Activated CD8-positive, alpha-beta memory T cell treated with anti-CD3 and anti-CD28 coated beads, Interleukin-2, amount 10 ng/mL, durations not matched to agents 7 days and 5 days (primary cell): ENCODE data around the gene AGAP2. TPM values are rescaled to one million over a fixed set of nuclear protein-coding genes. Genes with fewer than 3 reads are reported as not detected.
A peak's percentile ranks its signal among the peaks of the same experiment; 100 is the strongest.
"Not testable (repeated sequence)": the region's sequence is repeated elsewhere in the genome, so short reads cannot be mapped to it uniquely, and the experiment has no call there.

Experiments used
- ATAC-seq: fragments of 150-1000 bp; cut with Tn5 transposase; one replicate; pipeline ENCODE4 v1.10.0; 2021; ENCODE audit warnings: moderate library complexity
- CTCF ChIA-PET: fragments of 350-600 bp; sonication (Branson Sonifier 250); formaldehyde crosslinking; loops from one replicate; lab custom pipeline; 2021; ENCODE audit warnings: antibody characterized with exemption; lab: Charles Lee
- DNase-seq: peaks from one replicate; pipeline ENCODE4 v3.0.0-alpha.2; 2020
- H3K27ac Mint-ChIP-seq: one replicate; pipeline ENCODE4 v1.8.0; 2021; ENCODE audit warnings: mild to moderate bottlenecking, mixed read lengths
- H3K27me3 Mint-ChIP-seq: one replicate; pipeline ENCODE4 v1.8.0; 2021; ENCODE audit warnings: mixed read lengths
- H3K36me3 Mint-ChIP-seq: one replicate; pipeline ENCODE4 v1.8.0; 2021; ENCODE audit warnings: mild to moderate bottlenecking, mixed read lengths
- H3K4me1 Mint-ChIP-seq: one replicate; pipeline ENCODE4 v1.8.0; 2021; ENCODE audit warnings: mixed read lengths
- H3K4me3 Mint-ChIP-seq: one replicate; pipeline ENCODE4 v1.8.0; 2021; ENCODE audit warnings: mild to moderate bottlenecking, moderate library complexity, mixed read lengths
- H3K9me3 Mint-ChIP-seq: one replicate; pipeline ENCODE4 v1.8.0; 2022; ENCODE audit warnings: low read depth, mixed read lengths
- total RNA-seq, 2 experiments: library from RNA; stranded (reverse); gene quantifications; one replicate each; pipeline ENCODE4 v1.2.3, GENCODE V29; 2021

Gene AGAP2
- total RNA-seq, 2 experiments from 2014 or later, result 70.7 to 72.7 TPM

GRCh38 chr12:57729321-57729844 lies 9.2 kb downstream of the AGAP2 start:
- H3K4me3 Mint-ChIP-seq, result no peak overlapping the region
- H3K4me1 Mint-ChIP-seq, result peaks cover 2% of the 10 kb centered on the region
- H3K27me3 Mint-ChIP-seq, result no peaks in the 10 kb centered on the region
- CTCF ChIA-PET, result no interaction called here
- DNase-seq (peak; percentile 37), ATAC-seq (no peak)
- no peak overlapping the region for H3K27ac Mint-ChIP-seq
- no peaks in the 10 kb centered on the region for H3K9me3 Mint-ChIP-seq
- H3K36me3 Mint-ChIP-seq, result peaks cover 57% of the 10 kb centered on the region

GRCh38 chr12:57727758-57728395 lies 10.7 kb downstream of the AGAP2 start:
- peaks cover 2% of the 10 kb centered on the region for H3K4me1 Mint-ChIP-seq
- CTCF ChIA-PET, result no interaction called here
- peak; percentile 31 for DNase-seq

GRCh38 chr12:57726884-57727757 lies 11.4 kb downstream of the AGAP2 start:
- H3K36me3 Mint-ChIP-seq, result peaks cover 47% of the 10 kb centered on the region
- H3K9me3 Mint-ChIP-seq, result no peaks in the 10 kb centered on the region
- no peak overlapping the region for H3K27ac Mint-ChIP-seq
- ATAC-seq (no peak), DNase-seq (peak; percentile 39)
- no peaks in the 10 kb centered on the region for H3K27me3 Mint-ChIP-seq
- H3K4me3 Mint-ChIP-seq, result no peak overlapping the region
- peaks cover 2% of the 10 kb centered on the region for H3K4me1 Mint-ChIP-seq
- CTCF ChIA-PET, result interaction anchor here (1.1 kb wide), 1 partner anchor 38 kb away, joined by 3 read pairs; no protein-coding TSS in a partner anchor

More at GRCh38 chr12:57727758-57728395, 10.7 kb downstream of the AGAP2 start:
- Mint-ChIP-seq H3K27me3 (no peaks in the 10 kb centered on the region), H3K4me3 (no peak overlapping the region), H3K36me3 (peaks cover 49% of the 10 kb centered on the region), H3K9me3 (no peaks in the 10 kb centered on the region), H3K27ac (peak overlapping the region; percentile 57)
- no peak for ATAC-seq

- H3K4me1 Mint-ChIP-seq, result peaks cover 2% of the 10 kb centered on the region
- no peaks in the 10 kb centered on the region for H3K27me3 Mint-ChIP-seq
- H3K9me3 Mint-ChIP-seq, result no peaks in the 10 kb centered on the region
- peak overlapping the region; percentile 28 for H3K4me3 Mint-ChIP-seq
- CTCF ChIA-PET, result interaction anchor here (1.0 to 2.0 kb wide), 4 partner anchors 14 to 38 kb away, joined by 3 to 6 read pairs (median 4); no protein-coding TSS in a partner anchor
- DNase-seq (peak; percentile 46), ATAC-seq (peak; percentile 50)
- H3K36me3 Mint-ChIP-seq, result peaks cover 42% of the 10 kb centered on the region
- peak overlapping the region; percentile 15 for H3K27ac Mint-ChIP-seq
Observed at GRCh38 chr12:57726151-57726883, 12.2 kb downstream of the AGAP2 start.

GRCh38 chr12:57725851-57726150 lies 12.7 kb downstream of the AGAP2 start:
- H3K9me3 Mint-ChIP-seq, result no peaks in the 10 kb centered on the region
- ATAC-seq, result no peak
- CTCF ChIA-PET, result interaction anchor here (1.0 to 2.0 kb wide), 3 partner anchors 15 to 31 kb away, joined by 3 to 6 read pairs (median 4); no protein-coding TSS in a partner anchor
- H3K27ac Mint-ChIP-seq, result no peak overlapping the region
- no peaks in the 10 kb centered on the region for H3K27me3 Mint-ChIP-seq
- no peak overlapping the region for H3K4me3 Mint-ChIP-seq
- no peak for DNase-seq
- H3K36me3 Mint-ChIP-seq, result peaks cover 38% of the 10 kb centered on the region
- H3K4me1 Mint-ChIP-seq, result peaks cover 2% of the 10 kb centered on the region

- Mint-ChIP-seq H3K27me3 (no peaks in the 10 kb centered on the region), H3K27ac (peak overlapping the region; percentile 65), H3K4me1 (peaks cover 2% of the 10 kb centered on the region), H3K9me3 (no peaks in the 10 kb centered on the region), H3K36me3 (peaks cover 34% of the 10 kb centered on the region), H3K4me3 (no peak overlapping the region)
- DNase-seq, result peak; percentile 35
- CTCF ChIA-PET, result interaction anchor here (1.0 to 2.0 kb wide), 3 partner anchors 16 to 32 kb away, joined by 3 to 6 read pairs (median 4); no protein-coding TSS in a partner anchor
- no peak for ATAC-seq
Observed at GRCh38 chr12:57724936-57725740, 13.4 kb downstream of the AGAP2 start.

- no peaks in the 10 kb centered on the region for H3K9me3 Mint-ChIP-seq
- ATAC-seq (no peak), DNase-seq (peak; percentile 40)
- CTCF ChIA-PET, result interaction anchor here (1.0 to 2.0 kb wide), 2 partner anchors 33 to 261 kb away, joined by 3 to 4 read pairs; no protein-coding TSS in a partner anchor
- H3K4me3 Mint-ChIP-seq, result no peak overlapping the region
- peaks cover 2% of the 10 kb centered on the region for H3K4me1 Mint-ChIP-seq
- H3K36me3 Mint-ChIP-seq, result peaks cover 33% of the 10 kb centered on the region
- no peaks in the 10 kb centered on the region for H3K27me3 Mint-ChIP-seq
- peak overlapping the region; percentile 65 for H3K27ac Mint-ChIP-seq
Observed at GRCh38 chr12:57724003-57724935, 14.3 kb downstream of the AGAP2 start.

GRCh38 chr12:57723630-57723962 lies 14.9 kb downstream of the AGAP2 start:
- CTCF ChIA-PET, result interaction anchor here (1.0 to 1.1 kb wide), 2 partner anchors 8 to 260 kb away, joined by 3 read pairs; no protein-coding TSS in a partner anchor
- ATAC-seq (no peak), DNase-seq (peak; percentile 38)
- H3K9me3 Mint-ChIP-seq, result no peaks in the 10 kb centered on the region
- H3K27ac Mint-ChIP-seq, result peak overlapping the region; percentile 12
- no peak overlapping the region for H3K4me3 Mint-ChIP-seq
- H3K4me1 Mint-ChIP-seq, result peaks cover 2% of the 10 kb centered on the region
- no peaks in the 10 kb centered on the region for H3K27me3 Mint-ChIP-seq
- H3K36me3 Mint-ChIP-seq, result peaks cover 32% of the 10 kb centered on the region

- CTCF ChIA-PET, result interaction anchor here (0.8 to 1.1 kb wide), 4 partner anchors 9 to 260 kb away, joined by 3 to 4 read pairs (median 3); no protein-coding TSS in a partner anchor
- Mint-ChIP-seq H3K27me3 (no peaks in the 10 kb centered on the region), H3K9me3 (no peaks in the 10 kb centered on the region), H3K27ac (no peak overlapping the region), H3K4me3 (no peak overlapping the region), H3K4me1 (peaks cover 2% of the 10 kb centered on the region), H3K36me3 (peaks cover 29% of the 10 kb centered on the region)
- DNase-seq (peak; percentile 38), ATAC-seq (no peak)
Observed at GRCh38 chr12:57722716-57723629, 15.6 kb downstream of the AGAP2 start.

- not testable (repeated sequence) for H3K4me1 Mint-ChIP-seq, H3K4me3 Mint-ChIP-seq, H3K9me3 Mint-ChIP-seq, H3K27me3 Mint-ChIP-seq, ATAC-seq
- peak; percentile 38 for DNase-seq
- CTCF ChIA-PET, result interaction anchor here (0.8 to 1.1 kb wide), 2 partner anchors 19 to 138 kb away, joined by 3 to 4 read pairs; no protein-coding TSS in a partner anchor
- H3K27ac Mint-ChIP-seq, result peak overlapping the region; percentile 48
- peaks cover 23% of the 10 kb centered on the region for H3K36me3 Mint-ChIP-seq
Observed at GRCh38 chr12:57721846-57722608, 16.5 kb downstream of the AGAP2 start.
